Smooth muscle cell (in vitro differentiated cells): ENCODE data around the gene TEX2. TPM values are rescaled to one million over a fixed set of nuclear protein-coding genes. Genes with fewer than 3 reads are reported as not detected.

Experiments
- DNase-seq: peaks from one replicate; lab custom pipeline; 2025; ENCODE audit not compliant: unreplicated experiment; lab: John Stamatoyannopoulos, UW
- H2AFZ ChIP-seq: fragments of 200-600 bp; sonication (generic); 2 replicates; pipeline ENCODE4 v1.6.0; 2016; ENCODE audit warnings: antibody characterized with exemption, low read depth, mild to moderate bottlenecking
- H3F3A ChIP-seq: fragments of 200-600 bp; sonication (generic); 2 replicates; pipeline ENCODE4 v1.6.0; 2017; ENCODE audit warnings: antibody characterized with exemption, low read depth
- H3K27ac ChIP-seq: fragments of 200-600 bp; sonication (generic); 2 replicates; pipeline ENCODE4 v1.5.1; 2016; ENCODE audit warnings: low read depth, mild to moderate bottlenecking
- H3K27me3 ChIP-seq: fragments of 200-600 bp; sonication (generic); 2 replicates; pipeline ENCODE4 v1.6.1; 2016; ENCODE audit warnings: low read depth, mild to moderate bottlenecking
- H3K36me3 ChIP-seq: fragments of 200-600 bp; sonication (generic); 2 replicates; pipeline ENCODE4 v1.5.1; 2016; ENCODE audit warnings: low read depth
- H3K4me1 ChIP-seq: fragments of 200-600 bp; sonication (generic); 2 replicates; pipeline ENCODE4 v1.5.1; 2016; ENCODE audit warnings: low read depth
- H3K4me2 ChIP-seq: fragments of 200-600 bp; sonication (generic); 2 replicates; pipeline ENCODE4 v1.6.0; 2016; ENCODE audit warnings: mild to moderate bottlenecking
- H3K4me3 ChIP-seq: fragments of 200-600 bp; sonication (generic); 2 replicates; pipeline ENCODE4 v1.5.1; 2016; ENCODE audit warnings: mild to moderate bottlenecking
- H3K79me2 ChIP-seq: fragments of 200-600 bp; sonication (generic); 2 replicates; pipeline ENCODE4 v1.6.0; 2016; ENCODE audit warnings: low read depth, mild to moderate bottlenecking
- H3K9ac ChIP-seq: fragments of 200-600 bp; sonication (generic); 2 replicates; pipeline ENCODE4 v1.6.0; 2016; ENCODE audit warnings: low read depth
- H3K9me3 ChIP-seq: fragments of 200-600 bp; sonication (generic); replicated peaks from 2 replicates; pipeline ENCODE4 v1.5.1; 2016; ENCODE audit warnings: low read depth
- H4K20me1 ChIP-seq: fragments of 200-600 bp; sonication (generic); 2 replicates; pipeline ENCODE4 v1.6.0; 2016; ENCODE audit warnings: low read depth
- WGBS: methylation state at CpG from one replicate; pipeline ENCODE4 v1.1.7; 2016; ENCODE audit warnings: low lambda C conversion rate; 5-methylcytosine and 5-hydroxymethylcytosine counted together
- polyA plus RNA-seq: library from polyadenylated mRNA; unstranded; fragments of >200 nt; fragmentation: Nextera tagmentation; extraction: Ambion mirVana; gene quantifications from 2 replicates; pipeline ENCODE4 v1.2.1, GENCODE V29; 2016
- total RNA-seq: library from RNA; depleted of rRNA; stranded (reverse); fragments of >200 nt; gene quantifications from 2 replicates; pipeline ENCODE4 v1.2.3, GENCODE V29; 2014
- TF ChIP-seq, protein P1 (sequence below): fragments of 200-600 bp; sonication (generic); IDR thresholded peaks from 2 replicates; pipeline ENCODE4 v1.5.1; 2017; ENCODE audit warnings: borderline replicate concordance, mild to moderate bottlenecking, antibody characterized with exemption; ENCODE audit not compliant: insufficient read depth, poor library complexity, severe bottlenecking

Gene TEX2
- total and polyA plus RNA-seq, 2 experiments from 2014 or later, result 8.6 to 26.2 TPM

DNA sequence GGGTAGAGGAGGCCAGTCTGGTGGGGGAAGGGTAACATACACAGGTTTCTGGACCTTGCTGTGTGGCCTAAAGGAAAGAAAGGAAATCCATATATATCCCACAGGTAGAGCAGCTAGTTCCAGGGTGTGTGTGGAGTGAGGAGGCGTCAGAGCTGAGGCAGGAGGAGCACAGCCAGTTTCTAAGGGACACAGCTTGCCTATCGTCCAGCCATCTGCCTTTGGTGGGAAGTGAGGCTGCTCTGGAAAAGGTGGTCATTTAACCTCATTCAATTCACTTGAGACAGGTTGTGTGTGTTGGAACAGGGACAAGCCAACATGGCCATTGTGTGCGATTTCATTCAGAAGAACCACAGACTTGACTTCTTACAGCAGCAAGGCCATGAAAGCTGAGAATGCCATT lies 96.2 kb downstream of the TEX2 start:
- no peak overlapping the region for H3K9ac ChIP-seq
- H3K79me2 ChIP-seq, result no peaks in the 10 kb centered on the region
- no peak overlapping the region for H2AFZ ChIP-seq
- 98% methylated on average over 3 of the region's 3 CpGs for WGBS
- no peaks in the 10 kb centered on the region for H4K20me1 ChIP-seq
- H3K9me3 ChIP-seq, result no peaks in the 10 kb centered on the region
- DNase-seq, result no peak
- no peaks in the 10 kb centered on the region for H3K36me3 ChIP-seq
- H3F3A ChIP-seq, result no peaks in the 10 kb centered on the region
- TF ChIP-seq, protein P1, sequence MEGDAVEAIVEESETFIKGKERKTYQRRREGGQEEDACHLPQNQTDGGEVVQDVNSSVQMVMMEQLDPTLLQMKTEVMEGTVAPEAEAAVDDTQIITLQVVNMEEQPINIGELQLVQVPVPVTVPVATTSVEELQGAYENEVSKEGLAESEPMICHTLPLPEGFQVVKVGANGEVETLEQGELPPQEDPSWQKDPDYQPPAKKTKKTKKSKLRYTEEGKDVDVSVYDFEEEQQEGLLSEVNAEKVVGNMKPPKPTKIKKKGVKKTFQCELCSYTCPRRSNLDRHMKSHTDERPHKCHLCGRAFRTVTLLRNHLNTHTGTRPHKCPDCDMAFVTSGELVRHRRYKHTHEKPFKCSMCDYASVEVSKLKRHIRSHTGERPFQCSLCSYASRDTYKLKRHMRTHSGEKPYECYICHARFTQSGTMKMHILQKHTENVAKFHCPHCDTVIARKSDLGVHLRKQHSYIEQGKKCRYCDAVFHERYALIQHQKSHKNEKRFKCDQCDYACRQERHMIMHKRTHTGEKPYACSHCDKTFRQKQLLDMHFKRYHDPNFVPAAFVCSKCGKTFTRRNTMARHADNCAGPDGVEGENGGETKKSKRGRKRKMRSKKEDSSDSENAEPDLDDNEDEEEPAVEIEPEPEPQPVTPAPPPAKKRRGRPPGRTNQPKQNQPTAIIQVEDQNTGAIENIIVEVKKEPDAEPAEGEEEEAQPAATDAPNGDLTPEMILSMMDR, result no peak
- H3K4me3 ChIP-seq, result no peak overlapping the region
- no peaks in the 10 kb centered on the region for H3K27me3 ChIP-seq
- H3K4me1 ChIP-seq, result no peaks in the 10 kb centered on the region
- H3K27ac ChIP-seq, result no peak overlapping the region
- no peak overlapping the region for H3K4me2 ChIP-seq

DNA sequence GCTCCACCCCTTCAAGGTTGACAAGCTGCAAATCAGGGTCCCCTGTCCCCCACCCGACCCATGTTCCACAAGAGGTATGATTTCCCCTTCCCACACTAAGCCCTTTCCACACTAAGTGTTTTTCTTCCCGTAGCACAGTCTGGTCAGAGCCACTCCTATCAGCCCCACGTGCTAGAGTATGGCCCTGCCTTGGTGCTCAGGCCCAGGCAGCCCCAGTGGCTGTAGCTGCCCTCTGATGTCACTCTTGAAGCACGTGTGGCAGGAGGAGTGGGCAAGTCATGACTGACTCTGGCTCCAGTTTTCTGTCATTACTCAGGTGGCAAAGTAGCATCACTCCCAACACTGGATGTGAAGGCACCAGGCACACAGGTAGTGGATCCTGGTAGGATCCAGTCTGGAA lies 97.7 kb downstream of the TEX2 start:
- H3K9ac ChIP-seq, result no peak overlapping the region
- no peaks in the 10 kb centered on the region for H3F3A ChIP-seq
- H3K27ac ChIP-seq, result no peak overlapping the region
- H3K36me3 ChIP-seq, result no peaks in the 10 kb centered on the region
- H3K4me1 ChIP-seq, result no peaks in the 10 kb centered on the region
- H3K9me3 ChIP-seq, result no peaks in the 10 kb centered on the region
- no peaks in the 10 kb centered on the region for H3K79me2 ChIP-seq
- no peaks in the 10 kb centered on the region for H4K20me1 ChIP-seq
- DNase-seq, result no peak
- no peak overlapping the region for H3K4me2 ChIP-seq
- TF ChIP-seq, protein P1, result no peak
- no peak overlapping the region for H3K4me3 ChIP-seq
- no peaks in the 10 kb centered on the region for H3K27me3 ChIP-seq
- WGBS, result 90% methylated on average over 4 of the region's 4 CpGs
- no peak overlapping the region for H2AFZ ChIP-seq

DNA sequence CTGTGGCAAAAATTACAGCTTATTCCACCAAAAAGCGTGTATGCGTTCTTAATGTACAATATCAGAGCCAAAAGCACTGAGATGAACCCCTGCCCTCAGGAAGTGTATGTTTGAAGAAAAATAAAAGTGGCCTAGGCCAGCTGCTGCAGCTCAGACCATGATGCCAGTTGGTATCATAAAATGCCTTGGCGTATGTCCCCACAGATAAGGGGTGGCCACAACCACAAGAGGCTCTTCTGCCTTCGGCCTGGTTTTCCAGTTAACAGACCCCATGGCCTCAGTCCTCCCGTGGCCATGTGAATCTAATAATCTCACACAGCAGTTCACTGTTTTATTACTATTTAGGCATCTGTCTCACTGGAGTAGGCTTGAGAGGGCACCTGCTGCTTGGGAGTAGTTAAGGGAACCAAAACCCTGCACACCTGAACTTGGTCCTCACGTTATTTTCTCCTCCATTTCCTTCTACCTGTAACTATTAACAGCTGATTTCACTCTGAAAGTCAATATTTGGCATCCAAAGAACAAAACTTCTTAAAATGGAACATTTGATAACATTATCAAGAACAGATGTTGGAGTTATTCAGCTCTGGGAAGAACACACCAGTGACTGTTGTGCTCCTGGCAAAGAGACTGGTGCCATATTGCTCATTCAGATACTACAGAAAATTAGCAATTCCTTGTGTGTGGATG lies 98.3 kb downstream of the TEX2 start:
- Histone ChIP-seq H3K9me3 (no peaks in the 10 kb centered on the region), H3K4me3 (no peak overlapping the region), H3F3A (no peaks in the 10 kb centered on the region), H2AFZ (no peak overlapping the region), H3K27ac (no peak overlapping the region), H3K79me2 (no peaks in the 10 kb centered on the region), H3K36me3 (no peaks in the 10 kb centered on the region), H3K9ac (no peak overlapping the region), H4K20me1 (no peaks in the 10 kb centered on the region), H3K4me1 (no peaks in the 10 kb centered on the region), H3K27me3 (no peaks in the 10 kb centered on the region), H3K4me2 (no peak overlapping the region)
- 86% methylated on average over 6 of the region's 6 CpGs for WGBS
- DNase-seq, result no peak
- TF ChIP-seq, protein P1, result no peak

DNA sequence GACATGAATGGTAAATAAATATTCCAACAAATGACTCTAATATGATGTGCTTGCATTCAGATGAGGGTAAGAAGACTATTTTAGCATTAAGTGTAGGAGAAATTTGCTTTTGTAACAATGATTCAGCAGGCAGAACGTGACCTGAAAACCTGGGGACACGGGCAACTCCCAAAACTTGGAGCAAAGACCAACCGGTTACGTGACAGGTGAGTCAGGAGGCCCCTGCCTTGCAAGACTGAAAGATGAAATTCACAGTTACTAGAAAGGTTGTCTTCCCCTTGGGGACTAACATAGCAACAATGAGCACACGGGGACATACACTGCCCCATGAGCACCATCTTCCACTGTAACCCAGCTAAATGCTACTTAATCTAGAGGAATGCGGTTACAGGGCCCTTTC lies 99.6 kb downstream of the TEX2 start:
- 77% methylated on average over 6 of the region's 6 CpGs for WGBS

More for the DNA sequence above, 99.6 kb downstream of the TEX2 start:
- H3K9me3 ChIP-seq, result no peaks in the 10 kb centered on the region
- peaks cover 6% of the 10 kb centered on the region for H3F3A ChIP-seq
- DNase-seq, result no peak
- H3K4me3 ChIP-seq, result no peak overlapping the region
- H3K36me3 ChIP-seq, result no peaks in the 10 kb centered on the region
- no peak overlapping the region for H3K4me2 ChIP-seq
- H3K4me1 ChIP-seq, result peaks cover 3% of the 10 kb centered on the region
- no peak overlapping the region for H3K9ac ChIP-seq
- no peaks in the 10 kb centered on the region for H3K79me2 ChIP-seq
- H4K20me1 ChIP-seq, result no peaks in the 10 kb centered on the region
- no peak overlapping the region for H3K27ac ChIP-seq
- no peak overlapping the region for H2AFZ ChIP-seq
- no peaks in the 10 kb centered on the region for H3K27me3 ChIP-seq
- TF ChIP-seq, protein P1, result no peak
